K562 (cell line): Measurements from ENCODE around the gene C1orf56. TPM values are rescaled to one million over a fixed set of nuclear protein-coding genes. Genes with fewer than 3 reads are reported as not detected.

Experiments
- C11orf30 ChIP-seq: fragments of 450-650 bp; IDR thresholded peaks from 2 replicates; pipeline ENCODE4 v1.6.1; 2016; ENCODE audit warnings: low read depth, mild to moderate bottlenecking
- CEBPB ChIP-seq: fragments of 450-650 bp; IDR thresholded peaks from 2 replicates; pipeline ENCODE4 v1.6.1; 2016; ENCODE audit warnings: missing genetic modification characterization, missing compliant biosample characterization
- ELF2 ChIP-seq: fragments of 250-450 bp; sonication (Bioruptor Pico); IDR thresholded peaks from 2 replicates; pipeline ENCODE4 v1.5.0; 2021; ENCODE audit warnings: mild to moderate bottlenecking
- HDAC3 ChIP-seq: fragments of 450-650 bp; IDR thresholded peaks from 2 replicates; pipeline ENCODE4 v1.6.1; 2018; ENCODE audit warnings: borderline replicate concordance, mild to moderate bottlenecking, moderate library complexity; ENCODE audit not compliant: partially characterized antibody
- HMGN3 ChIP-seq: IDR thresholded peaks from 2 replicates; pipeline ENCODE4 v1.6.1; 2011; ENCODE audit warnings: borderline replicate concordance, low read depth, mild to moderate bottlenecking, mixed read lengths, low read length; ENCODE audit not compliant: insufficient read length; ENCODE audit errors: extremely low read depth
- NELFE ChIP-seq: IDR thresholded peaks from 2 replicates; pipeline ENCODE4 v1.6.1; 2011; ENCODE audit warnings: mild to moderate bottlenecking; ENCODE audit not compliant: insufficient read depth, insufficient read length
- RBM25 ChIP-seq: fragments of 200-400 bp; formaldehyde crosslinking; IDR thresholded peaks from 2 replicates; pipeline ENCODE4 v1.6.1; 2018; ENCODE audit warnings: low read length, low read depth, moderate library complexity; ENCODE audit not compliant: severe bottlenecking
- TAF9B ChIP-seq: fragments of 450-650 bp; IDR thresholded peaks from 2 replicates; pipeline ENCODE4 v1.6.1; 2018; ENCODE audit warnings: mild to moderate bottlenecking; ENCODE audit not compliant: partially characterized antibody
- ZNF184 ChIP-seq: sonication (generic); formaldehyde crosslinking; IDR thresholded peaks from 2 replicates; pipeline ENCODE4 v1.5.0; 2020; ENCODE audit warnings: missing genetic modification reagents
- ZNF384 ChIP-seq: IDR thresholded peaks from 2 replicates; pipeline ENCODE4 v1.6.1; 2012; ENCODE audit warnings: low read depth, low read length, improper control_type of control experiment
- ZSCAN32 ChIP-seq: fragments of 450-650 bp; formaldehyde crosslinking; IDR thresholded peaks from 2 replicates; pipeline ENCODE4 v1.4.0; 2020; ENCODE audit warnings: mild to moderate bottlenecking, moderate library complexity
- polyA plus RNA-seq, 8 experiments: library from polyadenylated mRNA; depleted of rRNA in 4 of 8; stranded (reverse) in 5 of 8; unstranded in 3 of 8; fragments of >200 nt; fragmentation: Nextera tagmentation in 2 of 8; fragmentation: Illumina TruSeq in 1 of 8; extraction: Ambion mirVana in 2 of 8; extraction: Trizol in 1 of 8; gene quantifications; 2 replicates each; pipeline versions ENCODE4 v1.2.1 to v1.2.3, GENCODE V29; 2011 to 2014; ENCODE audit warnings: inconsistent platforms in 1 of 8, missing spikeins in 1 of 8
- total RNA-seq, 7 experiments: library from RNA; depleted of rRNA in 6 of 7; stranded (reverse); fragments of >200 nt in 6 of 7; fragmentation: Illumina TruSeq in 2 of 7; extraction: Trizol in 2 of 7; gene quantifications; 2 replicates each; pipeline versions ENCODE4 v1.2.1 to v1.2.3, GENCODE V29; 2011 to 2021; ENCODE audit warnings: low replicate concordance in 1 of 7
- TF ChIP-seq, protein P1 (sequence below): fragments of 200-600 bp; sonication (generic); IDR thresholded peaks from one replicate; pipeline ENCODE4 v1.6.1; 2012; ENCODE audit warnings: mild to moderate bottlenecking, low read depth, low read length, inconsistent platforms
- TF ChIP-seq, protein P2 (sequence below): IDR thresholded peaks from 2 replicates; pipeline ENCODE4 v1.6.1; 2014; ENCODE audit warnings: antibody characterized with exemption
- TF ChIP-seq, protein P3 (sequence below): fragments of 250-450 bp; sonication (Bioruptor Pico); IDR thresholded peaks from 2 replicates; pipeline ENCODE4 v1.5.0; 2020; ENCODE audit warnings: mild to moderate bottlenecking, borderline replicate concordance

Gene C1orf56
- total and polyA plus RNA-seq, 9 of the 15 experiments (the other 6 are each of a cell fraction or from before 2014, with no cell fraction given), result 0.18 to 15.7 (median 1.1) TPM

DNA sequence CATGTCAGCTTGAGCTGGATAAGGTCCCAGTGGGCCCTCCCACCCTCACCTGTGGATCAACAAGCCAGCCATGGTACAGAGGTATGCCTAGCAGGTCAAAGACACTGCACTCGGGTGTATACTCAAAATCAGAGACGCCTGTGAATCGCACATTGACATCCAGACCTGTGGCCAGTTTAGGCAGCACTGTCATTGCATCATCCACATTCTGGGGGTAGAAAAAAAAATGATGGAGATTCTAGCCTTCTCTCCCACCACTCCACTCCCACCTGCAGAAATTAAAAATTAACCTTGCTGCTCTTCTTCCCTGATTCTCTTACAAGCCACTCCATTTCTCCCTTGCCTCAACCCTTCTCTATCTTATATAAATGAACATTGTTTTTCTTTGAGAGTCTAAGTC is 47.1 kb upstream of the C1orf56 start (continued):
- TF ChIP-seq, protein P1, sequence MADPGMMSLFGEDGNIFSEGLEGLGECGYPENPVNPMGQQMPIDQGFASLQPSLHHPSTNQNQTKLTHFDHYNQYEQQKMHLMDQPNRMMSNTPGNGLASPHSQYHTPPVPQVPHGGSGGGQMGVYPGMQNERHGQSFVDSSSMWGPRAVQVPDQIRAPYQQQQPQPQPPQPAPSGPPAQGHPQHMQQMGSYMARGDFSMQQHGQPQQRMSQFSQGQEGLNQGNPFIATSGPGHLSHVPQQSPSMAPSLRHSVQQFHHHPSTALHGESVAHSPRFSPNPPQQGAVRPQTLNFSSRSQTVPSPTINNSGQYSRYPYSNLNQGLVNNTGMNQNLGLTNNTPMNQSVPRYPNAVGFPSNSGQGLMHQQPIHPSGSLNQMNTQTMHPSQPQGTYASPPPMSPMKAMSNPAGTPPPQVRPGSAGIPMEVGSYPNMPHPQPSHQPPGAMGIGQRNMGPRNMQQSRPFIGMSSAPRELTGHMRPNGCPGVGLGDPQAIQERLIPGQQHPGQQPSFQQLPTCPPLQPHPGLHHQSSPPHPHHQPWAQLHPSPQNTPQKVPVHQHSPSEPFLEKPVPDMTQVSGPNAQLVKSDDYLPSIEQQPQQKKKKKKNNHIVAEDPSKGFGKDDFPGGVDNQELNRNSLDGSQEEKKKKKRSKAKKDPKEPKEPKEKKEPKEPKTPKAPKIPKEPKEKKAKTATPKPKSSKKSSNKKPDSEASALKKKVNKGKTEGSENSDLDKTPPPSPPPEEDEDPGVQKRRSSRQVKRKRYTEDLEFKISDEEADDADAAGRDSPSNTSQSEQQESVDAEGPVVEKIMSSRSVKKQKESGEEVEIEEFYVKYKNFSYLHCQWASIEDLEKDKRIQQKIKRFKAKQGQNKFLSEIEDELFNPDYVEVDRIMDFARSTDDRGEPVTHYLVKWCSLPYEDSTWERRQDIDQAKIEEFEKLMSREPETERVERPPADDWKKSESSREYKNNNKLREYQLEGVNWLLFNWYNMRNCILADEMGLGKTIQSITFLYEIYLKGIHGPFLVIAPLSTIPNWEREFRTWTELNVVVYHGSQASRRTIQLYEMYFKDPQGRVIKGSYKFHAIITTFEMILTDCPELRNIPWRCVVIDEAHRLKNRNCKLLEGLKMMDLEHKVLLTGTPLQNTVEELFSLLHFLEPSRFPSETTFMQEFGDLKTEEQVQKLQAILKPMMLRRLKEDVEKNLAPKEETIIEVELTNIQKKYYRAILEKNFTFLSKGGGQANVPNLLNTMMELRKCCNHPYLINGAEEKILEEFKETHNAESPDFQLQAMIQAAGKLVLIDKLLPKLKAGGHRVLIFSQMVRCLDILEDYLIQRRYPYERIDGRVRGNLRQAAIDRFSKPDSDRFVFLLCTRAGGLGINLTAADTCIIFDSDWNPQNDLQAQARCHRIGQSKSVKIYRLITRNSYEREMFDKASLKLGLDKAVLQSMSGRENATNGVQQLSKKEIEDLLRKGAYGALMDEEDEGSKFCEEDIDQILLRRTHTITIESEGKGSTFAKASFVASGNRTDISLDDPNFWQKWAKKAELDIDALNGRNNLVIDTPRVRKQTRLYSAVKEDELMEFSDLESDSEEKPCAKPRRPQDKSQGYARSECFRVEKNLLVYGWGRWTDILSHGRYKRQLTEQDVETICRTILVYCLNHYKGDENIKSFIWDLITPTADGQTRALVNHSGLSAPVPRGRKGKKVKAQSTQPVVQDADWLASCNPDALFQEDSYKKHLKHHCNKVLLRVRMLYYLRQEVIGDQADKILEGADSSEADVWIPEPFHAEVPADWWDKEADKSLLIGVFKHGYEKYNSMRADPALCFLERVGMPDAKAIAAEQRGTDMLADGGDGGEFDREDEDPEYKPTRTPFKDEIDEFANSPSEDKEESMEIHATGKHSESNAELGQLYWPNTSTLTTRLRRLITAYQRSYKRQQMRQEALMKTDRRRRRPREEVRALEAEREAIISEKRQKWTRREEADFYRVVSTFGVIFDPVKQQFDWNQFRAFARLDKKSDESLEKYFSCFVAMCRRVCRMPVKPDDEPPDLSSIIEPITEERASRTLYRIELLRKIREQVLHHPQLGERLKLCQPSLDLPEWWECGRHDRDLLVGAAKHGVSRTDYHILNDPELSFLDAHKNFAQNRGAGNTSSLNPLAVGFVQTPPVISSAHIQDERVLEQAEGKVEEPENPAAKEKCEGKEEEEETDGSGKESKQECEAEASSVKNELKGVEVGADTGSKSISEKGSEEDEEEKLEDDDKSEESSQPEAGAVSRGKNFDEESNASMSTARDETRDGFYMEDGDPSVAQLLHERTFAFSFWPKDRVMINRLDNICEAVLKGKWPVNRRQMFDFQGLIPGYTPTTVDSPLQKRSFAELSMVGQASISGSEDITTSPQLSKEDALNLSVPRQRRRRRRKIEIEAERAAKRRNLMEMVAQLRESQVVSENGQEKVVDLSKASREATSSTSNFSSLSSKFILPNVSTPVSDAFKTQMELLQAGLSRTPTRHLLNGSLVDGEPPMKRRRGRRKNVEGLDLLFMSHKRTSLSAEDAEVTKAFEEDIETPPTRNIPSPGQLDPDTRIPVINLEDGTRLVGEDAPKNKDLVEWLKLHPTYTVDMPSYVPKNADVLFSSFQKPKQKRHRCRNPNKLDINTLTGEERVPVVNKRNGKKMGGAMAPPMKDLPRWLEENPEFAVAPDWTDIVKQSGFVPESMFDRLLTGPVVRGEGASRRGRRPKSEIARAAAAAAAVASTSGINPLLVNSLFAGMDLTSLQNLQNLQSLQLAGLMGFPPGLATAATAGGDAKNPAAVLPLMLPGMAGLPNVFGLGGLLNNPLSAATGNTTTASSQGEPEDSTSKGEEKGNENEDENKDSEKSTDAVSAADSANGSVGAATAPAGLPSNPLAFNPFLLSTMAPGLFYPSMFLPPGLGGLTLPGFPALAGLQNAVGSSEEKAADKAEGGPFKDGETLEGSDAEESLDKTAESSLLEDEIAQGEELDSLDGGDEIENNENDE, result no peak
- TF ChIP-seq ZNF384 (0 out of 2 replicates have a peak, but pooled peaks have one; percentile 48), HMGN3 (no peak), HDAC3 (no peak), NELFE (no peak), CEBPB (tag) (peak; percentile 59; the same call in 1 of the 2 replicates), ZNF184 (CRISPR knock-in tag) (no peak), C11orf30 (no peak), RBM25 (no peak), TAF9B (no peak), ZSCAN32 (0 out of 2 replicates have a peak, but pooled peaks have one; percentile 10), ELF2 (CRISPR knock-in tag) (no peak)
- TF ChIP-seq, protein P2, sequence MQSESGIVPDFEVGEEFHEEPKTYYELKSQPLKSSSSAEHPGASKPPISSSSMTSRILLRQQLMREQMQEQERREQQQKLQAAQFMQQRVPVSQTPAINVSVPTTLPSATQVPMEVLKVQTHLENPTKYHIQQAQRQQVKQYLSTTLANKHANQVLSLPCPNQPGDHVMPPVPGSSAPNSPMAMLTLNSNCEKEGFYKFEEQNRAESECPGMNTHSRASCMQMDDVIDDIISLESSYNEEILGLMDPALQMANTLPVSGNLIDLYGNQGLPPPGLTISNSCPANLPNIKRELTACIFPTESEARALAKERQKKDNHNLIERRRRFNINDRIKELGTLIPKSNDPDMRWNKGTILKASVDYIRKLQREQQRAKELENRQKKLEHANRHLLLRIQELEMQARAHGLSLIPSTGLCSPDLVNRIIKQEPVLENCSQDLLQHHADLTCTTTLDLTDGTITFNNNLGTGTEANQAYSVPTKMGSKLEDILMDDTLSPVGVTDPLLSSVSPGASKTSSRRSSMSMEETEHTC, result no peak
- TF ChIP-seq, protein P3, sequence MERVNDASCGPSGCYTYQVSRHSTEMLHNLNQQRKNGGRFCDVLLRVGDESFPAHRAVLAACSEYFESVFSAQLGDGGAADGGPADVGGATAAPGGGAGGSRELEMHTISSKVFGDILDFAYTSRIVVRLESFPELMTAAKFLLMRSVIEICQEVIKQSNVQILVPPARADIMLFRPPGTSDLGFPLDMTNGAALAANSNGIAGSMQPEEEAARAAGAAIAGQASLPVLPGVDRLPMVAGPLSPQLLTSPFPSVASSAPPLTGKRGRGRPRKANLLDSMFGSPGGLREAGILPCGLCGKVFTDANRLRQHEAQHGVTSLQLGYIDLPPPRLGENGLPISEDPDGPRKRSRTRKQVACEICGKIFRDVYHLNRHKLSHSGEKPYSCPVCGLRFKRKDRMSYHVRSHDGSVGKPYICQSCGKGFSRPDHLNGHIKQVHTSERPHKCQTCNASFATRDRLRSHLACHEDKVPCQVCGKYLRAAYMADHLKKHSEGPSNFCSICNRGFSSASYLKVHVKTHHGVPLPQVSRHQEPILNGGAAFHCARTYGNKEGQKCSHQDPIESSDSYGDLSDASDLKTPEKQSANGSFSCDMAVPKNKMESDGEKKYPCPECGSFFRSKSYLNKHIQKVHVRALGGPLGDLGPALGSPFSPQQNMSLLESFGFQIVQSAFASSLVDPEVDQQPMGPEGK (CRISPR knock-in tag), result no peak
